RWPE2 (cell line): Measurements from ENCODE around the gene FAM118B.

Source experiments
- ATAC-seq: fragments of 200-7000 bp; cut with Tn5 transposase; 3 replicates; pipeline ENCODE4 v1.9.1; 2021; ENCODE audit warnings: low read depth
- DNase-seq: peaks from one replicate; pipeline ENCODE4 v3.0.0-alpha.2; 2020; ENCODE audit warnings: low spot score
- H3K27ac ChIP-seq: fragments of 450-650 bp; 2 replicates; pipeline ENCODE4 v1.5.1; 2017; ENCODE audit warnings: mild to moderate bottlenecking; ENCODE audit not compliant: poor library complexity, severe bottlenecking
- H3K27me3 ChIP-seq: fragments of 250-450 bp; sonication (Bioruptor Pico); 2 replicates; pipeline ENCODE4 v1.5.1; 2021; ENCODE audit warnings: mild to moderate bottlenecking, moderate library complexity; ENCODE audit not compliant: insufficient read depth, poor library complexity, severe bottlenecking
- H3K36me3 ChIP-seq: fragments of 250-450 bp; sonication (Bioruptor Pico); 2 replicates; pipeline ENCODE4 v1.5.1; 2020; ENCODE audit warnings: low read depth, mild to moderate bottlenecking, moderate library complexity
- H3K4me1 ChIP-seq: fragments of 250-450 bp; sonication (Bioruptor Pico); 2 replicates; pipeline ENCODE4 v1.5.1; 2021; ENCODE audit warnings: mild to moderate bottlenecking, moderate library complexity; ENCODE audit not compliant: insufficient read depth, poor library complexity, severe bottlenecking
- H3K4me3 ChIP-seq: fragments of 250-450 bp; sonication (Bioruptor Pico); 2 replicates; pipeline ENCODE4 v1.5.1; 2021; ENCODE audit warnings: mild to moderate bottlenecking, moderate library complexity; ENCODE audit not compliant: severe bottlenecking
- H3K9me3 ChIP-seq: fragments of 250-450 bp; sonication (Bioruptor Pico); 2 replicates; pipeline ENCODE4 v1.5.1; 2021; ENCODE audit warnings: mild to moderate bottlenecking, moderate library complexity; ENCODE audit not compliant: severe bottlenecking
- TF ChIP-seq, protein P1 (sequence below): fragments of 450-650 bp; IDR thresholded peaks from one replicate; pipeline ENCODE4 v1.5.1; 2017; ENCODE audit warnings: mild to moderate bottlenecking, moderate library complexity; ENCODE audit not compliant: poor library complexity, severe bottlenecking

FAM118B gene

DNA sequence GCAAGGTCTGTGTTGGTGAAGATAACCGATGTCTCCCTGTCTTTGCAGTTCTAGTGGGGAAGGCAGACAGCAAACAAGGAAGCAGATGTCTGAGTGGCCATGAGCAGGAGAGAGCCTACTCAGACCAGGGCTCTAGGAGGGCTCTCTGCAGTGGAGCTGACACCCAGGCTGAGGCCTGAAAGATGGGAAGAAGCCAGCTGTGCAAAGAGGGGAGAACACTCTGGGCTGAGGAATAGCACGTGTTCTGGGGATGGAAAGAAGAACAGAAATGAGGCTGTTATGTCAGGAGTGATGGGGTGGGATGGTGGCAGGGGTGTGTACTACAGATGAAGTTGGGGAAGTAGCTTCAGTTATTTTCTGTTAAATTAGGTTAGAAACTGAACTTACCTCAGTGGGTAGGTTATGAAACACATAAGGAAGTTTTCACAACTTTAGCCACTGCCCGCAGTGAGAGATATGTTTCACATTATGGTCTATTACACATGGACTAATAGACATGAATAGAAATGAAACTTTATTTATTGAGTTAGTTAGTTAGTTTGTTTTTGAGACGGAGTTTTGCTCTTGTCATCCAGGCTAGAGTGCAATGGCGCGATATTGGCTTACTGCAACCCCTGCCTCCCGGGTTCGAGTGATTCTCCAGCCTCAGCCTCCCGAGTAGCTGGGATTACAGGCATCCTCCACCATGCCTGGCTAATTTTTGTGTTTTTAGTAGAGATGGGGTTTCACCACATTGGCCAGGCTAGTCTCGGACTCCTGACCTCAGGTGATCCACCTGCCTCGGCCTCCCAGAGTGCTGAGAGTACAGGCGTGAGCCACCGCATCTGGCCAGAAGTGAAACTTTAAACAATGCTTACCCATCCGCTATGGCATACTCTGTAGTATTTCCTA lies 100.1 kb downstream of the FAM118B start:
- Histone ChIP-seq H3K27me3 (no peaks in the 10 kb centered on the region), H3K9me3 (no peaks in the 10 kb centered on the region), H3K36me3 (peaks cover 13% of the 10 kb centered on the region), H3K27ac (no peak overlapping the region), H3K4me1 (peaks cover 7% of the 10 kb centered on the region), H3K4me3 (no peak overlapping the region)
- DNase-seq, result no peak
- ATAC-seq, result no peak
- TF ChIP-seq, protein P1, sequence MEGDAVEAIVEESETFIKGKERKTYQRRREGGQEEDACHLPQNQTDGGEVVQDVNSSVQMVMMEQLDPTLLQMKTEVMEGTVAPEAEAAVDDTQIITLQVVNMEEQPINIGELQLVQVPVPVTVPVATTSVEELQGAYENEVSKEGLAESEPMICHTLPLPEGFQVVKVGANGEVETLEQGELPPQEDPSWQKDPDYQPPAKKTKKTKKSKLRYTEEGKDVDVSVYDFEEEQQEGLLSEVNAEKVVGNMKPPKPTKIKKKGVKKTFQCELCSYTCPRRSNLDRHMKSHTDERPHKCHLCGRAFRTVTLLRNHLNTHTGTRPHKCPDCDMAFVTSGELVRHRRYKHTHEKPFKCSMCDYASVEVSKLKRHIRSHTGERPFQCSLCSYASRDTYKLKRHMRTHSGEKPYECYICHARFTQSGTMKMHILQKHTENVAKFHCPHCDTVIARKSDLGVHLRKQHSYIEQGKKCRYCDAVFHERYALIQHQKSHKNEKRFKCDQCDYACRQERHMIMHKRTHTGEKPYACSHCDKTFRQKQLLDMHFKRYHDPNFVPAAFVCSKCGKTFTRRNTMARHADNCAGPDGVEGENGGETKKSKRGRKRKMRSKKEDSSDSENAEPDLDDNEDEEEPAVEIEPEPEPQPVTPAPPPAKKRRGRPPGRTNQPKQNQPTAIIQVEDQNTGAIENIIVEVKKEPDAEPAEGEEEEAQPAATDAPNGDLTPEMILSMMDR, result no peak
